Measurements from ENCODE around the gene MPHOSPH8.

MPHOSPH8 gene

DNA sequence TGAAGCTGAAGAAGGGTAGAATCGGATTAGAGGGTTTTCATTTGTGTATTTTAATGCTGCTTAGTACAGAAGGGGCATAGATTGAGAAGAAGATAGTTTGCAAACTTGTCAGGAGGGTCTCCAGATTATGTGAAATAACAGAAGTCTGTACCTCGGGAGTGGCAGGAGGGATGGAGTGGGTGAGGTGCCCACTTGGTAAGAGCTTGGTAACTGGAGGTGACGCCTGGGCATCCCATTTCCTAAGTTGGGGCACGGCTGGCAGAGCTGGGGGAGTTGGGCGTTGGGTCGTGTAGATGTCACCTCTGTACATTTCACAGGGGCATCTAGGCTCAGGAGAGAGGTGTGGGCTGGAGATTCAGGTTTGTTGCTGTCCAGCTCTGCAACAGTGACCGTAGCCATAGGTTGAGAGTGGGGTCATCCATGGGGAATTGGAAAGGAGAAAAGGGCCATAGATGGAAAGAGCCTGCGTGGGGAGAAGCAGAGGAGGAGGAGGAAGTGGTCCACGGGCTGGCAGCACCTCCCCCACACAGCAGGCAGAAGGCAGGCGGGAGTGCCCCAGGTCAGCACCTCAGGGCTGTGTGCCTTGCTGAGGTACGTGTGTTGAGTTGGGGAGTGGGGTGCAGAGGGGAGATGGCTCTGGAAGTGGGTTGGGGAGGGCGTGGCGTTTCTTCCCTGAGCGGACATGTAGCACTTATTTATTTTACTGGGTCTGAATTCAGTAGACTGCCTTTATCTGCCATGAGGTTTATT is 31.2 kb downstream of the MPHOSPH8 start:
- H3K4me3 ChIP-seq (replicated peaks; ENCODE audit: low read depth, low read length) = no peak overlapping the region
- no peak for DNase-seq (ENCODE audit: low read depth)
- TF ChIP-seq, protein P1, sequence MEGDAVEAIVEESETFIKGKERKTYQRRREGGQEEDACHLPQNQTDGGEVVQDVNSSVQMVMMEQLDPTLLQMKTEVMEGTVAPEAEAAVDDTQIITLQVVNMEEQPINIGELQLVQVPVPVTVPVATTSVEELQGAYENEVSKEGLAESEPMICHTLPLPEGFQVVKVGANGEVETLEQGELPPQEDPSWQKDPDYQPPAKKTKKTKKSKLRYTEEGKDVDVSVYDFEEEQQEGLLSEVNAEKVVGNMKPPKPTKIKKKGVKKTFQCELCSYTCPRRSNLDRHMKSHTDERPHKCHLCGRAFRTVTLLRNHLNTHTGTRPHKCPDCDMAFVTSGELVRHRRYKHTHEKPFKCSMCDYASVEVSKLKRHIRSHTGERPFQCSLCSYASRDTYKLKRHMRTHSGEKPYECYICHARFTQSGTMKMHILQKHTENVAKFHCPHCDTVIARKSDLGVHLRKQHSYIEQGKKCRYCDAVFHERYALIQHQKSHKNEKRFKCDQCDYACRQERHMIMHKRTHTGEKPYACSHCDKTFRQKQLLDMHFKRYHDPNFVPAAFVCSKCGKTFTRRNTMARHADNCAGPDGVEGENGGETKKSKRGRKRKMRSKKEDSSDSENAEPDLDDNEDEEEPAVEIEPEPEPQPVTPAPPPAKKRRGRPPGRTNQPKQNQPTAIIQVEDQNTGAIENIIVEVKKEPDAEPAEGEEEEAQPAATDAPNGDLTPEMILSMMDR (IDR thresholded peaks at IDR 0.05; ENCODE audit: low read length, missing control alignments) = no peak

DNA sequence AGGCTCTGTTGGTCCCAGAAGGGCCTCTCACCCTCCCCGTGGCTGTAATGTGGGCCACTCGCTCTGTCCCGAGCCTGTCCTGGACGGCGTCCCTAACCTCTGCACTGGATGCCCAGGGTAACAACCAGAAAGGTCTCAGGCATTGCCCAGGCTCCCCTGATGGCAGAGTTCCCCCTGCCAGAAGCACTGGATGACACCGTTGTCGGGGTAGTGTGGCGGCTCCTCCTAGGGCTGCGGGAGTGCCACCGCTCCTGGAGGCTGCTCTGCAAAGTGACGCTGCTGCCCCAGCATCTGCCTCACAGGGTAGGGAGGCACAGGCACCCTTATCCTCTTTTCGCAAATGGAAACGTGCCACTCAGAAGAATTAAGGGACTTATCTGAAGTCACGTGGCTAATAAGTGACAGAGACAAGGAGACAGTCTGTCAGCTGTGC is 32.0 kb downstream of the MPHOSPH8 start:
- TF ChIP-seq, protein P1 (IDR thresholded peaks at IDR 0.05; ENCODE audit: low read length, missing control alignments) = no peak
- no peak for DNase-seq (ENCODE audit: low read depth)
- no peak overlapping the region for H3K4me3 ChIP-seq (replicated peaks; ENCODE audit: low read depth, low read length)

DNA sequence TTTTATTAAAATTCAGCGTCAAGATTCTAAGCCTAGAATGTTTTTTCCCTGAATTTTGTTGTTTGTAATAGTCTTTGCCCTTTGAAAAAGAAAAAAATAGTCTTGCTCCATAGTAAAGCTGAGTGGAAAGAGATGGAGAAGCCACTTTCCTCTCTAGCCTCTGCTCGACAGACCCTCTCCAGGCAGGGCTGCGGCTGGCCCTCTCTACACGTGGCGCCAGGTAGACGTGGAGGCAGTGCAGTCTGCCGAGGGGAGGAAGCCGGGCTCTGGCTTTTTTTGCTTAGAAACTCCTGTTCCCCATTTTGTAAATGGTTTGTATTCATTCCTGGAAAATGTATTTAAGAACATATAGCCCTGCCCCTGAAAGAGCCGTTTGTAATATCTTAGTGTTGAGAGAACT is 35.3 kb downstream of the MPHOSPH8 start:
- TF ChIP-seq, protein P1 (IDR thresholded peaks at IDR 0.05; ENCODE audit: low read length, missing control alignments) = no peak
- no peak overlapping the region for H3K4me3 ChIP-seq (replicated peaks; ENCODE audit: low read depth, low read length)
- DNase-seq (ENCODE audit: low read depth) = no peak

DNA sequence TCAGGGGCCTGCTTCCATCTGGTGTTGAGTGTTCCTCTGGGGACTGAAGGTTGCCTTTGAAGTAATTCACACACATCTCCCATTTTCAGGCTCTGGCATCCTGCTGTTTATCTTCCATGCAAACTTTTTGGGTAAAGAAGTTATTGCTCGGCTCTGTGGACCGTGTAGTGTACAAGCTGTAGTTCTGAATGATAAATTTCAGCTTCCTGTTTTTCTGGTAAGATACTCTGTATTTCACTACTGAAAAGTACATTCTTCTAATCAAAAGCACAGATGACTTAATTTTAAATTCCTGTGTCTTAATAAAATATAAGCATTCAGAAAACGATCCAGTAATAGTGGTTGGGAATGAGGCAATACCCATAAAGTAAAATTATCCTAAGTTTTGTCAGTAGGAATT is 36.7 kb downstream of the MPHOSPH8 start:
- TF ChIP-seq, protein P1 (IDR thresholded peaks at IDR 0.05; ENCODE audit: low read length, missing control alignments) = no peak
- DNase-seq (ENCODE audit: low read depth) = no peak
- no peak overlapping the region for H3K4me3 ChIP-seq (replicated peaks; ENCODE audit: low read depth, low read length)

DNA sequence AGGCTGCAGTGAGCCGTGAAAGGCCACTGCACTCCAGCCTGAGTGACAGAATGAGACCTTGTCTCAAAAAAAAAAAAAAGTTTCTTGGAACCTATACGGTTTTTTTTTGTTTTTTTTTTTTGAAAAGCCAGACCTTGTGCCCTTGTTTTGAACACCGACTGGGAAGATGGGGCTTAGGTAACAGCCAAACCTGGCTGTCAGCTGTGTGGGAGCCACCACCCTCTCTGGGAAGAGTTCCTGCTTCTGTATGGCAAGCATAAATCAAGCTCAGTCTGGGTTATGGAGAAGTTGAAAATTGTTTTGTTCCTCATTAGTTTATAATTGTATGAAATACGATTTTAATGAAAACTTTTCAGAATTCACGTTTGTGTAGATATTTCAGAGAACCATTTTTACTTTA is 39.5 kb downstream of the MPHOSPH8 start:
- no peak for DNase-seq (ENCODE audit: low read depth)
- TF ChIP-seq, protein P1 (IDR thresholded peaks at IDR 0.05; ENCODE audit: low read length, missing control alignments) = no peak
- no peak overlapping the region for H3K4me3 ChIP-seq (replicated peaks; ENCODE audit: low read depth, low read length)

DNA sequence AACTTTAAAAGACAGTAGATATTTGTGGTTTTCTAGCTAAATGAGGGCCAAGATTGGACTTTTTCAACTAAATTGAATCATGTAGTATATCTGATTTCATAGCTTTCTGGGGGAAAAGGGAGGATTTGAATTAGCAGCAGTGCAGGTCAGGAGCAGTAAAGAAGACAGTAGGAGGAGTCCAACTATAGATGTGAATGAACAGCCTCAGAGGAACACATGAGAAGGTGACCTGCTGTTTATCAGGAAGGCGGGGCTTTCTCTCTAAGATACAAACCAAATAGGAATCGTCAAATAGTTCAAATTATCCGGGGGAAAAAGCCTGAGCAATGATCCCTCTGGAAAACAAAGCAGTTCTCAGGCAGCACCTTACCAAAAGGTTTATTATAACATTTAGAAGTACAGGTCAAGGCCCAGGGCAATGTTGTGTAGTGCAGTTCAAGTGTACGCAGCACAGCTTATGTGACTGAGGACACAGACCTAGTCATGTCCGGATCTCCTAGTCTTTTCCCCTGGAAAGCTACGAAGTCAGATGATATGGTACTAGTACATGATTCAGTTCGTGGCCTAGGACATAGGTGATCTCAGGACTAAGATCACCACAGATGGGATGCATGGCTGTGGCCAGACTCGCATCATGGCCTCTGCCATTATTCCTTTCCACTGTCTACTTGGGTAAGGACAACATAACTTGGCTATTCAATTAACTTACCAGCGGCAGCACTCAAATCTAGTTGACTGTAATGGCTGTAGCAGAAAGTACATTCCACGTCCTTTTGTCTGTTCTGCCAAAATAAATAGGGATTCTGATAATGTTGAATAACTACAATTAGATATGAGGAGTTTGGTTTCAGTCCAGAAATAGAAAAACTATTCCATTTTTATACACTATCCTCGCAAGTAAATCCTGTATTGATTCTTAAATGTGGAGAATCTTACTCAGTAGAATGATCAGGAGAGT is 40.3 kb downstream of the MPHOSPH8 start:
- peak; percentile 38 for DNase-seq (ENCODE audit: low read depth)
- H3K4me3 ChIP-seq (replicated peaks; ENCODE audit: low read depth, low read length) = no peak overlapping the region
- TF ChIP-seq, protein P1 (IDR thresholded peaks at IDR 0.05; ENCODE audit: low read length, missing control alignments) = no peak

Data from fibroblast of pulmonary artery (primary cell).